SK-N-MC (cell line): Measurements from ENCODE around the gene LYRM7.

Source experiments
- EZH2 ChIP-seq: fragments of 200-600 bp; sonication (generic); IDR thresholded peaks from one replicate; pipeline ENCODE4 v1.6.1; 2017; ENCODE audit warnings: antibody characterized with exemption
- POLR2AphosphoS5 ChIP-seq: IDR thresholded peaks from 2 replicates; pipeline ENCODE4 v1.6.1; 2012; ENCODE audit warnings: mild to moderate bottlenecking, low read depth, low read length, borderline replicate concordance

GRCh38 chr5:131252824-131253171 lies 82.1 kb downstream of the LYRM7 start:
- TF ChIP-seq EZH2 (no peak), POLR2AphosphoS5 (peak; percentile 75; the same call in 1 of the 2 replicates)
